PC-9 (cell line): ENCODE results near the gene PLD5. TPM values are rescaled to one million over a fixed set of nuclear protein-coding genes. Genes with fewer than 3 reads are reported as not detected.

ENCODE experiments used
- BruUV-seq: library from RNA; stranded (reverse); fragments of 400-500 nt; replicated peaks from 2 replicates; lab custom pipeline; 2021; lab: Mats Ljungman, UMichigan
- CTCF ChIA-PET: fragments of 300-600 bp; sonication (Branson Sonifier 250); formaldehyde crosslinking; loops from one replicate; lab custom pipeline; 2022; ENCODE audit warnings: antibody characterized with exemption; lab: Charles Lee
- POLR2A ChIA-PET: fragments of 300-600 bp; sonication (Branson Sonifier 250); formaldehyde crosslinking; loops from one replicate; lab custom pipeline; 2022; ENCODE audit warnings: antibody characterized with exemption; ENCODE audit not compliant: unreplicated experiment; lab: Charles Lee
- DNase-seq, 2 experiments: peaks; one replicate each; pipeline versions ENCODE4 v3.0.0 to v3.0.0-alpha.2; 2015 to 2022; ENCODE audit warnings: mixed read lengths in 1 of 2
- H2AFZ ChIP-seq: fragments of 200-600 bp; sonication (generic); 2 replicates; pipeline ENCODE4 v1.8.1; 2017; ENCODE audit warnings: antibody characterized with exemption
- H3F3A ChIP-seq: fragments of 200-600 bp; sonication (generic); 2 replicates; pipeline ENCODE4 v1.8.1; 2017; ENCODE audit warnings: antibody characterized with exemption, mild to moderate bottlenecking, low read depth; ENCODE audit not compliant: insufficient read depth
- H3K27ac ChIP-seq: fragments of 200-600 bp; sonication (generic); 2 replicates; pipeline ENCODE4 v1.6.1; 2016; ENCODE audit warnings: mixed run types
- H3K27me3 ChIP-seq: fragments of 200-600 bp; sonication (generic); 2 replicates; pipeline ENCODE4 v1.6.1; 2016; ENCODE audit warnings: low read depth, mixed run types; ENCODE audit not compliant: insufficient read depth
- H3K36me3 ChIP-seq: fragments of 200-600 bp; sonication (generic); 2 replicates; pipeline ENCODE4 v1.6.1; 2016; ENCODE audit warnings: low read depth, mixed run types
- H3K4me1 ChIP-seq: fragments of 200-600 bp; sonication (generic); replicated peaks from 2 replicates; pipeline ENCODE4 v1.6.1; 2016; ENCODE audit warnings: mixed run types; ENCODE audit not compliant: insufficient read depth
- H3K4me2 ChIP-seq: fragments of 200-600 bp; sonication (generic); 2 replicates; pipeline ENCODE4 v1.6.1; 2017; ENCODE audit warnings: mixed run types
- H3K4me3 ChIP-seq: fragments of 200-600 bp; sonication (generic); 2 replicates; pipeline ENCODE4 v1.6.1; 2016; ENCODE audit warnings: mixed run types
- H3K79me2 ChIP-seq: fragments of 200-600 bp; sonication (generic); 2 replicates; pipeline ENCODE4 v1.6.1; 2017; ENCODE audit warnings: low read depth, mixed run types
- H3K9me2 ChIP-seq: fragments of 200-600 bp; sonication (generic); 2 replicates; pipeline ENCODE4 v1.8.1; 2017; ENCODE audit warnings: mild to moderate bottlenecking; ENCODE audit not compliant: insufficient read depth
- H3K9me3 ChIP-seq: fragments of 200-600 bp; sonication (generic); 2 replicates; pipeline ENCODE4 v1.8.1; 2016; ENCODE audit warnings: low read depth; ENCODE audit not compliant: insufficient read depth
- H4K20me1 ChIP-seq: fragments of 200-600 bp; sonication (generic); 2 replicates; pipeline ENCODE4 v1.8.1; 2017; ENCODE audit not compliant: insufficient read depth
- EZH2 ChIP-seq: fragments of 200-600 bp; sonication (generic); IDR thresholded peaks from 2 replicates; pipeline ENCODE4 v1.8.0; 2017; ENCODE audit warnings: antibody characterized with exemption, low read depth
- intact Hi-C: fragments of 100-400 bp; cut with micrococcal nuclease; formaldehyde crosslinking; loops from one replicate; pipeline ENCODE4 v1.10.0; 2022; ENCODE audit not compliant: unreplicated experiment
- total RNA-seq: library from RNA; stranded (reverse); gene quantifications from 2 replicates; pipeline ENCODE4 v1.2.3, GENCODE V29; 2021
- TF ChIP-seq, protein P1 (sequence below): fragments of 200-600 bp; sonication (generic); conservative IDR thresholded peaks from 2 replicates; pipeline ENCODE4 v1.6.1; 2017; ENCODE audit warnings: mixed run types, antibody characterized with exemption, mild to moderate bottlenecking, moderate library complexity

PLD5 gene
- total RNA-seq, 1 experiment from 2014 or later: not detected

DNA sequence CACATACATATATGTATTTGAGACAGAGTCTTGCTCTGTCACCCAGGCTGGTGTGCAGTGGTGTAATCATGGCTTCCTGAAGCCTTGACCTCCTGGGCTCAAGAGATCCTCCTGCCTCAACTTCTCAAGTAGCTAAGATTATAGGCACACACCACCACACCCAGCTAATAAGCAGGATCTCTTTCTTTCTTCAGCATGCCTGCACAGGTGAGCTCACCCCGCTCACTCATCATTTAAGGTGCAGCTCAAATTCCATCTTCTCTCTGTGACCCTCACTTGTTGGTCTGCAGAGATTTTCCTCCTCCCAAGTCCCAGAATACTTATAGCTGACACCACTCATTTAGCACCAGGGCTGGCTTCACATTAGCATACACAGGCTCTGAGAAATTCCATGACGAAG lies 316.5 kb downstream of the PLD5 start:
- H3K36me3 ChIP-seq: no peaks in the 10 kb centered on the region
- H3K4me1 ChIP-seq: no peaks in the 10 kb centered on the region
- H3K4me2 ChIP-seq: no peak overlapping the region
- H3K27ac ChIP-seq: no peak overlapping the region
- intact Hi-C loops: loop anchor here (10.0 kb wide), 1 partner anchor 123 kb away; no protein-coding TSS in a partner anchor
- TF ChIP-seq, protein P1, sequence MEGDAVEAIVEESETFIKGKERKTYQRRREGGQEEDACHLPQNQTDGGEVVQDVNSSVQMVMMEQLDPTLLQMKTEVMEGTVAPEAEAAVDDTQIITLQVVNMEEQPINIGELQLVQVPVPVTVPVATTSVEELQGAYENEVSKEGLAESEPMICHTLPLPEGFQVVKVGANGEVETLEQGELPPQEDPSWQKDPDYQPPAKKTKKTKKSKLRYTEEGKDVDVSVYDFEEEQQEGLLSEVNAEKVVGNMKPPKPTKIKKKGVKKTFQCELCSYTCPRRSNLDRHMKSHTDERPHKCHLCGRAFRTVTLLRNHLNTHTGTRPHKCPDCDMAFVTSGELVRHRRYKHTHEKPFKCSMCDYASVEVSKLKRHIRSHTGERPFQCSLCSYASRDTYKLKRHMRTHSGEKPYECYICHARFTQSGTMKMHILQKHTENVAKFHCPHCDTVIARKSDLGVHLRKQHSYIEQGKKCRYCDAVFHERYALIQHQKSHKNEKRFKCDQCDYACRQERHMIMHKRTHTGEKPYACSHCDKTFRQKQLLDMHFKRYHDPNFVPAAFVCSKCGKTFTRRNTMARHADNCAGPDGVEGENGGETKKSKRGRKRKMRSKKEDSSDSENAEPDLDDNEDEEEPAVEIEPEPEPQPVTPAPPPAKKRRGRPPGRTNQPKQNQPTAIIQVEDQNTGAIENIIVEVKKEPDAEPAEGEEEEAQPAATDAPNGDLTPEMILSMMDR: no peak
- TF ChIP-seq EZH2: no peak
- no TSS peak for BruUV-seq
- H3K9me2 ChIP-seq: no peaks in the 10 kb centered on the region
- CTCF ChIA-PET: no interaction called here
- H3K27me3 ChIP-seq: peaks cover 69% of the 10 kb centered on the region
- DNase-seq: no peak
- no peaks in the 10 kb centered on the region for H3K9me3 ChIP-seq
- H3F3A ChIP-seq: no peaks in the 10 kb centered on the region
- no peaks in the 10 kb centered on the region for H4K20me1 ChIP-seq
- no peak overlapping the region for H2AFZ ChIP-seq
- POLR2A ChIA-PET: no interaction called here
- H3K79me2 ChIP-seq: no peaks in the 10 kb centered on the region
- no peak overlapping the region for H3K4me3 ChIP-seq

GRCh38 chr1:242206994-242207393 lies 317.5 kb downstream of the PLD5 start:
- CTCF ChIA-PET: no interaction called here
- no peak overlapping the region for H3K27ac ChIP-seq
- BruUV-seq: no TSS peak

DNA sequence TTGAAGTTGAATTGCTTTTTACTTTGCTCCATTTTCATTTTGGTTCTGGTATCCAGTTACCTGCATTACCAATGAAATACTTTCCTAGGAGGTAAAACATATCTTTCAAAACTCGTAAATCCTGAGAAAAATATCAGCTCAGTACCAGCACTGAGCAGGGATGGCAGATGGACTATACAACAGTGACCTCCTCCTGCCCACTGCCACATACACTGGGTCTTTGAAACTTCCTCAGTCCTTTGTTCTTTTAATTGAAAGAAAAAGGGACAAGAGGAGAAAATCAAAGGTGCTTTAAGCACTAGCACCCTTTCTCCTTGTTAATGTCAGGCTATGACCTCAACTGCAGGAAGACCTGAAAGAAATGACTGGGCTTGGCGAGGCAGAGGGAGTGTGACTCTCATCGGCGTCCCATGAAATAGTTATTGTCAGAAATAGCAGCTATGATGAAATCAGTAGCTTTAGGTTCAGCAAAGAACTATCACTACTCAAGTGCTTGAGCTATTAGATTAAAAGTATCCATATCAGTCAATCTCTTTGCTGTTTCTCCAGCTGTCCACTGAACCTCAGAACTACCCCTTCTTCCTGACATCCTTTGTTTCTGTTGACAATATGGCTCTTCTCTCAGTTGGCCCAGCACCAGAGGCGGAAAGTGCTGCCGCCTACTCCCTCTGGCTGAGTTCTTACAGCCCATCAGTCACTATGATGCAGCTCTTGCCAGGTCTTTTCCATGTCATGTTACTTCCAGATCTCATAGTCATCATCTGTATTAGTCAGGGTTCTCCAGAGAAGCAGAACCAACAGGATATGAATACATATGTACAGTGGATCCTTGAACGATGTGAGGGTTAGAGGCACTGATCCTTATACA lies 318.6 kb downstream of the PLD5 start:
- no TSS peak for BruUV-seq
- DNase-seq: no peak
- Histone ChIP-seq H3K9me3 (no peaks in the 10 kb centered on the region), H3K4me2 (no peak overlapping the region), H4K20me1 (no peaks in the 10 kb centered on the region), H3K27me3 (peaks cover 60% of the 10 kb centered on the region), H2AFZ (no peak overlapping the region), H3F3A (no peaks in the 10 kb centered on the region), H3K79me2 (no peaks in the 10 kb centered on the region), H3K4me1 (no peaks in the 10 kb centered on the region), H3K36me3 (no peaks in the 10 kb centered on the region), H3K9me2 (no peaks in the 10 kb centered on the region), H3K4me3 (no peak overlapping the region), H3K27ac (no peak overlapping the region)
- CTCF ChIA-PET: no interaction called here
- no peak for TF ChIP-seq EZH2
- TF ChIP-seq, protein P1: no peak
- intact Hi-C loops: loop anchor here (10.0 kb wide), 1 partner anchor 121 kb away; no protein-coding TSS in a partner anchor
- POLR2A ChIA-PET: no interaction called here

More at GRCh38 chr1:242206994-242207393, 317.5 kb downstream of the PLD5 start:
- TF ChIP-seq, protein P1: no peak
- TF ChIP-seq EZH2: no peak
- no peak for DNase-seq
- H3K4me1 ChIP-seq: no peaks in the 10 kb centered on the region
- no peaks in the 10 kb centered on the region for H3F3A ChIP-seq
- H4K20me1 ChIP-seq: no peaks in the 10 kb centered on the region
- H3K4me2 ChIP-seq: no peak overlapping the region
- no peak overlapping the region for H2AFZ ChIP-seq
- no peaks in the 10 kb centered on the region for H3K9me2 ChIP-seq
- H3K4me3 ChIP-seq: no peak overlapping the region
- H3K36me3 ChIP-seq: no peaks in the 10 kb centered on the region
- H3K79me2 ChIP-seq: no peaks in the 10 kb centered on the region
- intact Hi-C loops: loop anchor here (10.0 kb wide), 1 partner anchor 122 kb away; no protein-coding TSS in a partner anchor
- H3K9me3 ChIP-seq: no peaks in the 10 kb centered on the region
- POLR2A ChIA-PET: no interaction called here
- H3K27me3 ChIP-seq: peaks cover 66% of the 10 kb centered on the region
